HG03196 (cell line): Measurements from ENCODE around the gene LDLRAP1.

ENCODE experiments used
- ATAC-seq: cut with Tn5 transposase; IDR thresholded peaks from one replicate; pipeline ENCODE4 v1.9.1; 2021; ENCODE audit not compliant: unreplicated experiment

LDLRAP1 gene

GRCh38 chr1:25543005-25543424, 391 bp upstream of the LDLRAP1 start:
- no peak for ATAC-seq

- ATAC-seq = no peak
Measured at GRCh38 chr1:25544243-25544764, 898 bp downstream of the LDLRAP1 start.

GRCh38 chr1:25544819-25545218, 1.4 kb downstream of the LDLRAP1 start:
- ATAC-seq = no peak

- no peak for ATAC-seq
Measured at GRCh38 chr1:25545767-25546166, 2.4 kb downstream of the LDLRAP1 start.

GRCh38 chr1:25546193-25546592, 2.8 kb downstream of the LDLRAP1 start:
- ATAC-seq = no peak

- ATAC-seq = no peak
Measured at GRCh38 chr1:25548601-25549000, 5.2 kb downstream of the LDLRAP1 start.

- peak; percentile 87 for ATAC-seq
Measured at GRCh38 chr1:25549273-25550154, 6.1 kb downstream of the LDLRAP1 start.

GRCh38 chr1:25550155-25550506, 6.7 kb downstream of the LDLRAP1 start:
- ATAC-seq = no peak

- no peak for ATAC-seq
Measured at GRCh38 chr1:25550683-25551310, 7.4 kb downstream of the LDLRAP1 start.

GRCh38 chr1:25553749-25554429, 10.5 kb downstream of the LDLRAP1 start:
- no peak for ATAC-seq

GRCh38 chr1:25554430-25554780, 11.0 kb downstream of the LDLRAP1 start:
- ATAC-seq = no peak

- ATAC-seq = no peak
Measured at GRCh38 chr1:25554886-25555752, 11.7 kb downstream of the LDLRAP1 start.

- ATAC-seq = no peak
Measured at GRCh38 chr1:25555753-25556092, 12.3 kb downstream of the LDLRAP1 start.

- no peak for ATAC-seq
Measured at GRCh38 chr1:25556132-25556670, 12.8 kb downstream of the LDLRAP1 start.

- no peak for ATAC-seq
Measured at GRCh38 chr1:25556791-25557476, 13.5 kb downstream of the LDLRAP1 start.

GRCh38 chr1:25557543-25557942, 14.1 kb downstream of the LDLRAP1 start:
- no peak for ATAC-seq

GRCh38 chr1:25559031-25559430, 15.6 kb downstream of the LDLRAP1 start:
- no peak for ATAC-seq

GRCh38 chr1:25560001-25560400, 16.6 kb downstream of the LDLRAP1 start:
- no peak for ATAC-seq

- no peak for ATAC-seq
Measured at GRCh38 chr1:25560788-25561187, 17.4 kb downstream of the LDLRAP1 start.
